GM18873 (cell line): ENCODE data around the gene PGM2.

Source experiments
- ATAC-seq: cut with Tn5 transposase; IDR thresholded peaks from one replicate; pipeline ENCODE4 v1.9.1; 2021; ENCODE audit warnings: mild to moderate bottlenecking, moderate library complexity, moderate number of reproducible peaks; ENCODE audit not compliant: unreplicated experiment, low FRiP score

Gene PGM2

GRCh38 chr4:37858872-37859271 lies 32.4 kb downstream of the PGM2 start:
- ATAC-seq, result no peak

GRCh38 chr4:37860266-37860665 lies 33.8 kb downstream of the PGM2 start:
- no peak for ATAC-seq

- ATAC-seq, result no peak
Observed at GRCh38 chr4:37862961-37863360, 36.5 kb downstream of the PGM2 start.

- ATAC-seq, result no peak
Observed at GRCh38 chr4:37864786-37865185, 38.3 kb downstream of the PGM2 start.

GRCh38 chr4:37865450-37865849 lies 39.0 kb downstream of the PGM2 start:
- no peak for ATAC-seq

GRCh38 chr4:37867102-37867501 lies 40.6 kb downstream of the PGM2 start:
- ATAC-seq, result no peak

- no peak for ATAC-seq
Observed at GRCh38 chr4:37868238-37868637, 41.8 kb downstream of the PGM2 start.

- ATAC-seq, result no peak
Observed at GRCh38 chr4:37872310-37872988, 46.0 kb downstream of the PGM2 start.

GRCh38 chr4:37873386-37873785 lies 46.9 kb downstream of the PGM2 start:
- ATAC-seq, result no peak

- no peak for ATAC-seq
Observed at GRCh38 chr4:37876156-37876555, 49.7 kb downstream of the PGM2 start.

GRCh38 chr4:37879365-37879764 lies 52.9 kb downstream of the PGM2 start:
- no peak for ATAC-seq

- ATAC-seq, result no peak
Observed at GRCh38 chr4:37881811-37882210, 55.3 kb downstream of the PGM2 start.

GRCh38 chr4:37882665-37883296 lies 56.3 kb downstream of the PGM2 start:
- ATAC-seq, result no peak

- ATAC-seq, result no peak
Observed at GRCh38 chr4:37884855-37885487, 58.5 kb downstream of the PGM2 start.

GRCh38 chr4:37885496-37885895 lies 59.0 kb downstream of the PGM2 start:
- no peak for ATAC-seq

- ATAC-seq, result peak; percentile 12
Observed at GRCh38 chr4:37889849-37890800, 63.6 kb downstream of the PGM2 start.

- ATAC-seq, result peak; percentile 14
Observed at GRCh38 chr4:37890801-37891259, 64.3 kb downstream of the PGM2 start, which contains the start of gene TBC1D1. Gene TBC1D1 (plus strand): TSS chr4:37891084. CDS start chr4:37902096, 11,012 bp downstream.

- ATAC-seq, result peak; percentile 57
Observed at GRCh38 chr4:37891260-37892159, 65.0 kb downstream of the PGM2 start.

GRCh38 chr4:37892641-37893040 lies 66.2 kb downstream of the PGM2 start:
- peak; percentile 51 for ATAC-seq
